Measurements from ENCODE around the gene RGL2.

DNA sequence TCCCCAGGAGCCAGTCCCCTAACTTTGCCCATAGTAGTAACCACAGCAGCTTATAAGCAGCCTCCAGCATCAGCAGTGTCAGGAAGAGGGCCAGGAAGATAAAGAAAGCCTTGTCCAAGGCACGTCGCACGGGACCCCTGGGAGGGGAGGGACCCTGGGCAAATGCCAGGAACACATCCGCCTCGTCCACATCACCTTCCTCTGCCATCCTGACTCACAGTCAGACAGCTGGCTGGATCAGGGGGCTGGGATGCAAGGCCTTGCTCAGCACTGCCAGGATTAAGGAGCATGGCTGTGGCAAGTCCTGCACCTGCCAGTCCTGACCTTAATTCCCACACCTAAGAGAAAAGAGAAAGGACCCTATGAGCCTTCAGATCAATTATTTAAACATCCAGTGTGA is 30.3 kb upstream of the RGL2 start:
- TF ChIP-seq POLR2AphosphoS5 (IDR thresholded peaks at IDR 0.05) (no peak), POLR2A (IDR thresholded peaks at IDR 0.05) (no peak)

Measured in breast epithelium (tissue), 3 donors.